OCI-LY3 (cell line): ENCODE data around the gene KLHL29.

Experiments used
- EZH2phosphoT487 ChIP-seq: fragments of 200-600 bp; shearing (Covaris generic); IDR thresholded peaks from 2 replicates; pipeline ENCODE4 v1.6.1; 2018; ENCODE audit warnings: antibody characterized with exemption, mixed run types, low read depth
- TF ChIP-seq, protein P1 (sequence below): fragments of 200-600, 300-600 bp; sonication (generic); IDR thresholded peaks from 2 replicates; pipeline ENCODE4 v1.5.1; 2014; ENCODE audit warnings: antibody characterized with exemption, low read length, low read depth

DNA sequence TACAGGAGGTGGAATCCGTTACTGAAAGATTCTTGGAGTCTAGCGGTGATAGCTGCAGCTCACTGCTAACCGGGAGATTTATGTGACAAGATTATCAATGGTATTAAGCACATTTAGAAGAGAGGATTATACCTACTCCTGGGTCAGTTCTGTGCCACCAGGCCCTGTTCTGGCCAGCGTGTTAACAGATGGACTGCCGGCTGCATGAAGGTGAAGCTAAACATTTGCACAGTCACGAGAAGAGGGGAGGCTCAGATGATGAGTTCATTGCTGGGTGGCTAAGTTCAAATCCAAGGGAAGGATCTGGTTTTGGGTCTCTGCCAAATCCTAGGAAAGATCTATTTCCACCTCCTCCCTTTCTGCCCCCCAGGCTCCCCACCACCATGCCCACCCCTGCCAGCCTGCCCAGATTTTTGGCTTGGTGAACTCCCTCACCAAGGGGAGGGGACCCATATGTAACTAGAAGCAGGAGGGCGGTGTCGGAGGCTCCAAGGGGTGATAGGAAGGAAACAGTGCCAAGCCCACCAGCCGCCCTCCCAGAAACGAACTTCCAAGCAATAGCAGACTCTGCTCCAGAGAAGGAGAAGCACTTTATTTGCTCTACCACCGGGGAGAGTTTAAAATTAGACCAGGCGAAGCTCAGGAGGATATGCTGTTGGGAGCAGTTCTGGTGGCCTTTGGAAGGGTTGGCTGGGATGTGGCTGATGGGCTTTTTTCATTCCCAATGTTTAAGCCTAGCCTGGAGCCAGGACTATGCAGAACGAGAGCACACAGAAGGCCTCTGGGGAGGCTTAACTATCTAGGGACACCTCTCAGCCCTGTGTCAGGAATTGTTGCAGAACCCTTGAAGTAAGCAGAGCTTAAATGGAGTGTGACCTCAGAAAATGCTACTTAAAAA, 200.5 kb downstream of the KLHL29 start:
- TF ChIP-seq, protein P1, sequence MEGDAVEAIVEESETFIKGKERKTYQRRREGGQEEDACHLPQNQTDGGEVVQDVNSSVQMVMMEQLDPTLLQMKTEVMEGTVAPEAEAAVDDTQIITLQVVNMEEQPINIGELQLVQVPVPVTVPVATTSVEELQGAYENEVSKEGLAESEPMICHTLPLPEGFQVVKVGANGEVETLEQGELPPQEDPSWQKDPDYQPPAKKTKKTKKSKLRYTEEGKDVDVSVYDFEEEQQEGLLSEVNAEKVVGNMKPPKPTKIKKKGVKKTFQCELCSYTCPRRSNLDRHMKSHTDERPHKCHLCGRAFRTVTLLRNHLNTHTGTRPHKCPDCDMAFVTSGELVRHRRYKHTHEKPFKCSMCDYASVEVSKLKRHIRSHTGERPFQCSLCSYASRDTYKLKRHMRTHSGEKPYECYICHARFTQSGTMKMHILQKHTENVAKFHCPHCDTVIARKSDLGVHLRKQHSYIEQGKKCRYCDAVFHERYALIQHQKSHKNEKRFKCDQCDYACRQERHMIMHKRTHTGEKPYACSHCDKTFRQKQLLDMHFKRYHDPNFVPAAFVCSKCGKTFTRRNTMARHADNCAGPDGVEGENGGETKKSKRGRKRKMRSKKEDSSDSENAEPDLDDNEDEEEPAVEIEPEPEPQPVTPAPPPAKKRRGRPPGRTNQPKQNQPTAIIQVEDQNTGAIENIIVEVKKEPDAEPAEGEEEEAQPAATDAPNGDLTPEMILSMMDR: no peak
- no peak for TF ChIP-seq EZH2phosphoT487
